NB4 (cell line): ENCODE data around the gene MLH1.
A peak's percentile ranks its signal among the peaks of the same experiment; 100 is the strongest.

Source experiments
- MYC ChIP-seq: IDR thresholded peaks from 2 replicates; pipeline ENCODE4 v1.6.1; 2011; ENCODE audit warnings: low read depth, low read length
- POLR2A ChIP-seq: IDR thresholded peaks from 2 replicates; pipeline ENCODE4 v1.6.1; 2011; ENCODE audit warnings: mild to moderate bottlenecking; ENCODE audit not compliant: insufficient read length; ENCODE audit errors: extremely low read depth
- TF ChIP-seq, protein P1 (sequence below): IDR thresholded peaks from one replicate; pipeline ENCODE4 v1.5.1; 2012; ENCODE audit warnings: low read depth, low read length

DNA sequence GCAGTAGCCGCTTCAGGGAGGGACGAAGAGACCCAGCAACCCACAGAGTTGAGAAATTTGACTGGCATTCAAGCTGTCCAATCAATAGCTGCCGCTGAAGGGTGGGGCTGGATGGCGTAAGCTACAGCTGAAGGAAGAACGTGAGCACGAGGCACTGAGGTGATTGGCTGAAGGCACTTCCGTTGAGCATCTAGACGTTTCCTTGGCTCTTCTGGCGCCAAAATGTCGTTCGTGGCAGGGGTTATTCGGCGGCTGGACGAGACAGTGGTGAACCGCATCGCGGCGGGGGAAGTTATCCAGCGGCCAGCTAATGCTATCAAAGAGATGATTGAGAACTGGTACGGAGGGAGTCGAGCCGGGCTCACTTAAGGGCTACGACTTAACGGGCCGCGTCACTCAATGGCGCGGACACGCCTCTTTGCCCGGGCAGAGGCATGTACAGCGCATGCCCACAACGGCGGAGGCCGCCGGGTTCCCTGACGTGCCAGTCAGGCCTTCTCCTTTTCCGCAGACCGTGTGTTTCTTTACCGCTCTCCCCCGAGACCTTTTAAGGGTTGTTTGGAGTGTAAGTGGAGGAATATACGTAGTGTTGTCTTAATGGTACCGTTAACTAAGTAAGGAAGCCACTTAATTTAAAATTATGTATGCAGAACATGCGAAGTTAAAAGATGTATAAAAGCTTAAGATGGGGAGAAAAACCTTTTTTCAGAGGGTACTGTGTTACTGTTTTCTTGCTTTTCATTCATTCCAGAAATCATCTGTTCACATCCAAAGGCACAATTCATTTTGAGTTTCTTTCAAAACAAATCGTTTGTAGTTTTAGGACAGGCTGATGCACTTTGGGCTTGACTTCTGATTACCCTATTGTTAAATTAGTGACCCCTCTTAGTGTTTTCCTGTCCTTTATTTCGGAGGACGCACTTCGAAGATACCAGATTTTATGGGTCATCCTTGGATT is at the start of gene MLH1:
- TF ChIP-seq, protein P1, sequence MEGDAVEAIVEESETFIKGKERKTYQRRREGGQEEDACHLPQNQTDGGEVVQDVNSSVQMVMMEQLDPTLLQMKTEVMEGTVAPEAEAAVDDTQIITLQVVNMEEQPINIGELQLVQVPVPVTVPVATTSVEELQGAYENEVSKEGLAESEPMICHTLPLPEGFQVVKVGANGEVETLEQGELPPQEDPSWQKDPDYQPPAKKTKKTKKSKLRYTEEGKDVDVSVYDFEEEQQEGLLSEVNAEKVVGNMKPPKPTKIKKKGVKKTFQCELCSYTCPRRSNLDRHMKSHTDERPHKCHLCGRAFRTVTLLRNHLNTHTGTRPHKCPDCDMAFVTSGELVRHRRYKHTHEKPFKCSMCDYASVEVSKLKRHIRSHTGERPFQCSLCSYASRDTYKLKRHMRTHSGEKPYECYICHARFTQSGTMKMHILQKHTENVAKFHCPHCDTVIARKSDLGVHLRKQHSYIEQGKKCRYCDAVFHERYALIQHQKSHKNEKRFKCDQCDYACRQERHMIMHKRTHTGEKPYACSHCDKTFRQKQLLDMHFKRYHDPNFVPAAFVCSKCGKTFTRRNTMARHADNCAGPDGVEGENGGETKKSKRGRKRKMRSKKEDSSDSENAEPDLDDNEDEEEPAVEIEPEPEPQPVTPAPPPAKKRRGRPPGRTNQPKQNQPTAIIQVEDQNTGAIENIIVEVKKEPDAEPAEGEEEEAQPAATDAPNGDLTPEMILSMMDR, result no peak
- TF ChIP-seq POLR2A, result peak; percentile 68
- TF ChIP-seq MYC, result peak; percentile 89
